Stimulated activated CD8-positive, alpha-beta memory T cell treated with anti-CD3 and anti-CD28 coated beads, Interleukin-4, amount 100 ng/mL, for 1 hour (primary cell): Measurements from ENCODE around the gene SCN3A.

Experiments used
- DNase-seq, 2 donors: peaks; one replicate each; pipeline ENCODE4 v3.0.0-alpha.2; 2020; ENCODE audit warnings: low read depth in 2 of 2, low spot score in 1 of 2

Gene SCN3A

GRCh38 chr2:165203689-165204559 lies at the start of gene SCN3A:
SCN3A (minus strand) TSS chr2:165204050; CDS start chr2:165176394, 27,656 bp downstream.
- no peak for DNase-seq

GRCh38 chr2:165253178-165253577 lies 49.3 kb upstream of the SCN3A start:
- DNase-seq = no peak

GRCh38 chr2:165251366-165251765 lies 47.5 kb upstream of the SCN3A start:
- no peak for DNase-seq

GRCh38 chr2:165248238-165248637 lies 44.4 kb upstream of the SCN3A start:
- no peak for DNase-seq

GRCh38 chr2:165245081-165245793 lies 41.4 kb upstream of the SCN3A start:
- no peak for DNase-seq

GRCh38 chr2:165240916-165241315 lies 37.1 kb upstream of the SCN3A start:
- no peak for DNase-seq

- no peak for DNase-seq
Measured at GRCh38 chr2:165239856-165240515, 36.1 kb upstream of the SCN3A start.

- DNase-seq = no peak
Measured at GRCh38 chr2:165239230-165239629, 35.4 kb upstream of the SCN3A start, which contains the start of gene SCN2A. SCN2A (plus strand) TSS chr2:165239414; CDS start chr2:165295824, 56,410 bp downstream.

GRCh38 chr2:165238295-165238694 lies 34.4 kb upstream of the SCN3A start:
- no peak for DNase-seq

GRCh38 chr2:165237056-165237455 lies 33.2 kb upstream of the SCN3A start:
- DNase-seq = no peak

- DNase-seq = no peak
Measured at GRCh38 chr2:165227571-165227970, 23.7 kb upstream of the SCN3A start.

- no peak for DNase-seq
Measured at GRCh38 chr2:165224941-165225340, 21.1 kb upstream of the SCN3A start.

- DNase-seq = no peak
Measured at GRCh38 chr2:165219481-165219880, 15.6 kb upstream of the SCN3A start.

- DNase-seq = no peak
Measured at GRCh38 chr2:165214093-165214492, 10.2 kb upstream of the SCN3A start.

- DNase-seq = no peak
Measured at GRCh38 chr2:165208094-165208493, 4.2 kb upstream of the SCN3A start.

- no peak for DNase-seq
Measured at GRCh38 chr2:165205865-165206264, 2.0 kb upstream of the SCN3A start.

- DNase-seq = no peak
Measured at GRCh38 chr2:165202239-165202638, 1.6 kb downstream of the SCN3A start.

GRCh38 chr2:165198181-165198580 lies 5.7 kb downstream of the SCN3A start:
- no peak for DNase-seq

- DNase-seq = no peak
Measured at GRCh38 chr2:165197346-165197745, 6.5 kb downstream of the SCN3A start.

- no peak for DNase-seq
Measured at GRCh38 chr2:165196411-165196810, 7.4 kb downstream of the SCN3A start.

- DNase-seq = no peak
Measured at GRCh38 chr2:165193178-165193777, 10.6 kb downstream of the SCN3A start.
